Cardiac fibroblast (primary cell): Measurements from ENCODE around the gene DOK3.
"Not testable (repeated sequence)": the region's sequence is repeated elsewhere in the genome, so short reads cannot be mapped to it uniquely, and the experiment has no call there.

ENCODE experiments used
- DNase-seq, 2 donors: peaks; one replicate each; pipeline versions ENCODE4 v3.0.0 to v3.0.0-alpha.2; 2010; ENCODE audit warnings: low read depth in 2 of 2
- H3K4me3 ChIP-seq, 2 donors: replicated peaks in 1 of 2; 1 replicate in 1 of 2; 2 replicates in 1 of 2; pipeline ENCODE4 v1.5.1; 2011; ENCODE audit warnings: low read depth in 2 of 2, low read length in 2 of 2, mild to moderate bottlenecking in 2 of 2, moderate library complexity in 1 of 2
- TF ChIP-seq, protein P1 (sequence below): IDR thresholded peaks from one replicate; pipeline ENCODE4 v1.5.1; 2011; ENCODE audit warnings: low read depth, mild to moderate bottlenecking, low read length, inconsistent platforms

The DOK3 gene

GRCh38 chr5:177490311-177490991 lies 19.2 kb downstream of the DOK3 start:
- H3K4me3 ChIP-seq = no peak overlapping the region
- TF ChIP-seq, protein P1, sequence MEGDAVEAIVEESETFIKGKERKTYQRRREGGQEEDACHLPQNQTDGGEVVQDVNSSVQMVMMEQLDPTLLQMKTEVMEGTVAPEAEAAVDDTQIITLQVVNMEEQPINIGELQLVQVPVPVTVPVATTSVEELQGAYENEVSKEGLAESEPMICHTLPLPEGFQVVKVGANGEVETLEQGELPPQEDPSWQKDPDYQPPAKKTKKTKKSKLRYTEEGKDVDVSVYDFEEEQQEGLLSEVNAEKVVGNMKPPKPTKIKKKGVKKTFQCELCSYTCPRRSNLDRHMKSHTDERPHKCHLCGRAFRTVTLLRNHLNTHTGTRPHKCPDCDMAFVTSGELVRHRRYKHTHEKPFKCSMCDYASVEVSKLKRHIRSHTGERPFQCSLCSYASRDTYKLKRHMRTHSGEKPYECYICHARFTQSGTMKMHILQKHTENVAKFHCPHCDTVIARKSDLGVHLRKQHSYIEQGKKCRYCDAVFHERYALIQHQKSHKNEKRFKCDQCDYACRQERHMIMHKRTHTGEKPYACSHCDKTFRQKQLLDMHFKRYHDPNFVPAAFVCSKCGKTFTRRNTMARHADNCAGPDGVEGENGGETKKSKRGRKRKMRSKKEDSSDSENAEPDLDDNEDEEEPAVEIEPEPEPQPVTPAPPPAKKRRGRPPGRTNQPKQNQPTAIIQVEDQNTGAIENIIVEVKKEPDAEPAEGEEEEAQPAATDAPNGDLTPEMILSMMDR = no peak
- no peak for DNase-seq

DNA sequence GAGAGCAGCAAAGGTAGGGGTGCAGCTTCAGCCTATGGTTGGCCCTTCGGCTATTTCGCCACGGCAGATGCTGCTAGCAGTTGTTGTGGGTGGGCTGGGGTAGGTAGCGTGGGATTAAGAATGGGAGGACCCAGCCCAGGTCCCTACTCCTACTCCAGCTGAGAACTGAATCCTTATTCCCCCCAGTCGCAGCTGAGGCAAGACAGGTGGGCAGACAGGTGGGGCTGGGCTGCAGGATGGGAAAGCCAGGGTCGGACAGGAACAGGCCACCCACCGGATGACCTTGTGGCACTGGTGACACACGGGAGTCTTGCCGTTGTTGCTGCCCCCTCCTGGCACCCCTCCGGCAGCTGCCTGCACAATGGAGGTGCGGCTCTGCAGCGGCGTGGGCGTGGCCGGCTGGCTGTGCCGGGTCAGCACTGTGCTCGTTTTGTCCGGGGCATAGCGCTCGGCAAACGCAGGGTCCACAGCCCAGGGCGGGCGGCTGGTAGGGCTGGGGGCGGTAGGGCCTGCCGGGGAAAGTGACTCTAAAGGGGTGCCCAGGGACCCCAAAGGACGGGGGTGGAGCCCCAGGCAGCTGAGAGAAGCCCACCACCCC lies 20.4 kb downstream of the DOK3 start:
- DNase-seq = no peak
- H3K4me3 ChIP-seq = no peak overlapping the region
- TF ChIP-seq, protein P1 = no peak

GRCh38 chr5:177487975-177488374 lies 21.7 kb downstream of the DOK3 start:
- TF ChIP-seq, protein P1 = no peak
- H3K4me3 ChIP-seq = no peak overlapping the region
- no peak for DNase-seq

DNA sequence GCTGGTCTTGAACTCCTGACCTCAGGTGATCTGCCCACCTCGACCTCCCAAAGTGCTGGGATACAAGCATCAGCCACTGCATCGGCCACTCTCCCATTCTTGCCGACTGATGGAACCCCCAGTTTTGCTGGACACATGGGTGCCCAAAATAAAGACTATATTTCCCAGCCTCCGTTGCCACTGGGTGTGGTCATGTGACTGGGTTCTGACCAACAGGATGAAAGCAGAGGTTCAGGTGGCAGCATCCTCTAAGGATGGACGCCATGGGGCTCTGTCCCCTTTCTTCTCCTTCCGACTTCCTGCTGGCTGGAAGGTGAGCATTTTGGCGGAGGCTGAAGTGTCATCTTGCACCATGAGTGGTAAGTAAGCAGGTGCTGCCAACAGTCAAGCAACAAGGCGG lies 22.5 kb downstream of the DOK3 start:
- no peak for DNase-seq
- TF ChIP-seq, protein P1 = no peak
- H3K4me3 ChIP-seq = no peak overlapping the region

GRCh38 chr5:177486256-177486655 lies 23.4 kb downstream of the DOK3 start:
- no peak overlapping the region for H3K4me3 ChIP-seq
- TF ChIP-seq, protein P1 = no peak
- DNase-seq = no peak

DNA sequence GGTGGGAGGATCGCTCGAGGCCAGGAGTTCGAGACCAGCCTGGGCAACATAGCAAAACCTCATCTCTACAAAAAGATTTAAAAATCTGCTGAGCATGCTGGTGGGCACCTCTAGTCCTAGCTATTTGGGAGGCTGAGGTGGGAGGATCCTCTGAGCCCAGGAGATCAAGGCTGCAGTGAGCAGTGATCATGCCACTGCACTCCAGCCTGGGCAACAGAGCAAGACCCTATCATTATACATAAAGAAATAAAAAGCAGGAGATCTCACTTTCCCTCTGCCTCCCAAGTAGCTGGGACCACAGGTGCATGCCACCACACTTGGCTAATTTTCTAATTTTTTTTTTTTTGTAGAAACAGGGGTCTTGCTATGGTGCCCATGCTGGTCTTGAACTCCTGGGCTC lies 23.9 kb downstream of the DOK3 start:
- not testable (repeated sequence) for H3K4me3 ChIP-seq, DNase-seq

DNA sequence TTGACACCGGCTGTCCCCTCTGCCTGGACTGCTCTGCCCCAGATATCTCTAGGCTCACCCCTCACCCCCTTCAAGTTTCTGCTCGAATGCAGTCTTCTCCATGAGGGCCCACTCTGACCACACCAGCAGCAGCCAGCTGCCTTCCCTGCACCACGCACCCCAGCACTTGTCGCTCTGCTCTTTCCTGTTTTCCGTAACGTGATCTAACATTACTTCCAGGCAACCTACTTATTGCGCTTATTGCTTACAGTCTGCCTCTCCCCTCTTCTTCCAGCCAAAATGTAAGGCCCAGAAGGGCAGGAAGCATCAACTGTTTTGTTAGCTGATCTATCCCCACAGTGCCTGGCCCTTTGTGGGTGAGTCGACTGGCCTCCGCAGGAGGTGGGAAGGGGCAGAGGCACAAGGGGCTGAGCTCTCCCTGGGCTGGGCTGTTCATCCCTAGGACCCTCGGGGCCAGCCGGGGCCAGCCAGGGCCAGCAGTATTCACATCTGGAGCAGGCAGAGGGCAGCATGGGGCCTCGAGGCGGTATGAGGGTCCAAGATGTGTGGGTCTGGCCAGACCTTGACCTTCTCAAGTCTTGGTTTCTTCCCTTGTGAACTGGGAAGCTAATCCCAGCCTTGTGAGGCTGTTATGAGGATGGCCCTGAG lies 24.6 kb downstream of the DOK3 start:
- no peak for DNase-seq
- TF ChIP-seq, protein P1 = no peak
- H3K4me3 ChIP-seq = no peak overlapping the region
